Daoy (cell line): ENCODE results near the gene CRELD2. TPM values are rescaled to one million over a fixed set of nuclear protein-coding genes. Genes with fewer than 3 reads are reported as not detected.
A peak's percentile ranks its signal among the peaks of the same experiment; 100 is the strongest.

Source experiments
- DNase-seq: peaks from one replicate; pipeline ENCODE4 v3.0.0-alpha.2; 2015; ENCODE audit warnings: low read depth
- total RNA-seq: library from RNA; depleted of rRNA; stranded (reverse); fragments of >200 nt; shearing (Covaris generic); gene quantifications from 2 replicates; pipeline ENCODE4 v1.2.3, GENCODE V29; 2014

CRELD2 gene
- total RNA-seq, 1 experiment from 2014 or later: 59.4 TPM

DNA sequence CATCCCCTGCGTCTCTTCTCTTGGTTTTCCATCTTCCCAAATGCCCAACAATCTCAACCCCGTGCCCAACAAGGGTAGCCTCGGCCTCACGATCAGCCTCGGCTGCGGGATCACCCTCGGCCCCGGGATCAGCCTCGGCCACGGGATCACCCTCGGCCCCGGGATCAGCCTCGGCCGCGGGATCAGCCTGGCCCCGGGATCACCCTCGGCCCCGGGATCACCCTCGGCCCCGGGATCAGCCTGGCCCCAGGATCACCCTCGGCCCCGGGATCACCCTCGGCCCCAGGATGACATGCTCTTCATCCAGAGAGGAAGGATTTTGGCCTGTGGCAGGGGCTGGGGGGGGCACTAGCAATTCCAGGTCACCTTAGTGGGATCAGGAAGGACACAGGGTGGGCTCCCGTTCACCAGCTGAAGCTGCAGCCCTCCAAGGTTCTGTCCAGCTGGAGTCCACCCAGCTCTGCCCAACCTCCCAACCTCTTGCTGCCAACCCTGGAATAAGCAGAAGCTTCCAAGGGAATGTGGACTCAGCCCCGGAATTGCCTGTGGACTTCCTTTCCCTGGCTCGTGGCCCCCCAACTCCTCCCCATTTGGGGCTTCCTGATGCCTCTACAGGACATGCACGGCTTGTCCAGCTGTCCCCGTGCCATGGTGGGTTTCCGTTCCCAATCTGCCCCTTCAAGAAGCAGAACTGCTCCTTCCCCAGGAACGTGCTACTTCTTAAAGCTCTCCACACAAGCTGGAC lies 6.4 kb upstream of the CRELD2 start:
- no peak for DNase-seq

DNA sequence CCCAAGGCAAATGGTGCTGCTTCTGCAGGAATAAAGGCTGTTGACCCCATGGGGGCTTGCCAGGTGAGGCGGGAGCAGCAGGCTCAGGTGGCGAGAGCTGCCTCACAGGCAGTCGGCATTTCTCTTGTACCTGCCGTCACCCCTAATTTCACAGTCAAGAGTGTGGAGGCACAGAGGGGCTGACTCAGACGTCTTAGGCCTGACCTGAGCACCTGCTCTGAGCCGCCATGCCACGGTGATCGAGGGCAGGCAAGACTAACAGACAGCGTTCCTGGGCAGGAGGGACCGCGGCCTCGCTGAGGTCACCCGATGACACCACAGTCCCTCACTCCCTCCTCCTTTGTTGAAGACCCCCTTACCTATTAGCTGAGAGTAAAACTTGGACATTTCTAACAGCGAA lies 5.4 kb upstream of the CRELD2 start:
- no peak for DNase-seq

DNA sequence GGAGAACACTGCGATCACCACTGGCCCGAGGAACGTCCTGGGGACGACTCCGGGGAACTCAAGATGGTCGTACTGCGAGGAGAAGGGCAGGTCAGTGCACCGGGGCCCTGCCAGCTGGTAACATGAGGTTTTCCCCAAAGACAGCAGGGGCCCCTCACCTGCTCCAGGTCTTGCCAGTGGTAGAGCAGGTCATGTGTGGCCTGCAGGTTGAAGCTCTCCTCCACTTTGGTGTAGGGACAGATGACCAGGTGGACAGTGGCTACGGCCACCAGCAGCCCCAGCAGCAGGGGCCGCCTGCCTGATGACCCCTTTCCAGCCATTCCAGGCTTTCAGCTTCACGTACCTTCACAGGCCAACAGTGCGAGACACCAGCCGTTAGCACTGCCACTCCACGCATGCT lies 5.0 kb upstream of the CRELD2 start:
- no peak for DNase-seq

DNA sequence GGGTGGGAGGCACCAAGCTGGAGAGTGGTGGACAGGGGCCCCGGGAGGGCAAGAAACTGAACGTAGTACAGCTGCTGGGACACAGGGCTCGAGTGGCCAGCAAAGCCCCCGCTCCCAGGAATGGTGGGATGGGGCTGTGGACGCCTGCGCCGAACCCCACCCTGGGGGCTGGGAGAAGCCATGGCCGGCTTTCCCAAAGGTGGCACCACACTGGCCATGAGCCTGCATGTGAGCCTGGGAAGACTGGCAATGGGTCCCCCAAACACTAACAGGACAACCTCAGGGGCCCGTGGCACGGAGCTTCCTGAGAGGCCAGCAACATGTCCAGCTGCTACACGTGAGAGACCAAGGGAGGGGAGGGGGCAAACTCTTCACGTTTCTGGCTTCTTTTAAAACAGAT lies 4.2 kb upstream of the CRELD2 start:
- DNase-seq: no peak

DNA sequence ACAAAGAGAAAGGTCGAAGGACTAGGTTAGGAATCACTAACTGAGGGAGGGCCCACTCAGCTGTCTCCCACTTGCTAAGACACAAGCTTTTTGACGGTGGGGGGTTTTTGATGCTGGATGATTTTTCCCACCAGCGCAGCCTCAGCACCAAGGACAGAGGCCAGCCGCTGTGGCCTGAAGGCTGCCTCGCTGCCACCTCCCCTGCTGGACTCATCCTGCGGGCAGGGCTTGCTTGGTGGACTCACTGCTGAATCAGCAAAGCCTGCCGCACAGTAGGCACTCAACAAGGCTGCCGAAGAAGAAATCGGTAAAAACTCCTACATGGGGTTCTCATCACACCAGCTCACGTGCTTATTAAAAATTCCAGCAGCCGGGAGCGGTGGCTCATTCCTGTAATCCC lies 2.8 kb upstream of the CRELD2 start:
- DNase-seq: no peak

DNA sequence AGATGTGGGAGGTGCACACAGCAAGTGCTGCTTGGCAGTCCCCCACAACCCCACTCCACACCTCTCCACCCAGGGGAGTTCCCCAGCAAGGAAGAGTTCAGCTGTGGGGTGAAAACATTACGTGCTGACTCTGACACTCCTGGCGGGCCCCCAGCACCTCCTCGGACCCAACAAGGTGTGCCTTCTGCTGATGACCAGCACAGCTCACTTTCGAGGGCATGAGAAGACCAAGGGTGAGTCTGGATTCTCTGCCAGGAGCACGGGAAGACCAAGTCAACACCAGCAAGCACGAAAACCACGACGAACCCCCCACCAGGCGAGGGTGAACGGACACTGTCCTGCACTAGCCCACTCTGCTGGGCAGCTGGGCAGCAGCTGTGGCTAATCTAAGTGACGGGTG lies 1.6 kb upstream of the CRELD2 start:
- no peak for DNase-seq

DNA sequence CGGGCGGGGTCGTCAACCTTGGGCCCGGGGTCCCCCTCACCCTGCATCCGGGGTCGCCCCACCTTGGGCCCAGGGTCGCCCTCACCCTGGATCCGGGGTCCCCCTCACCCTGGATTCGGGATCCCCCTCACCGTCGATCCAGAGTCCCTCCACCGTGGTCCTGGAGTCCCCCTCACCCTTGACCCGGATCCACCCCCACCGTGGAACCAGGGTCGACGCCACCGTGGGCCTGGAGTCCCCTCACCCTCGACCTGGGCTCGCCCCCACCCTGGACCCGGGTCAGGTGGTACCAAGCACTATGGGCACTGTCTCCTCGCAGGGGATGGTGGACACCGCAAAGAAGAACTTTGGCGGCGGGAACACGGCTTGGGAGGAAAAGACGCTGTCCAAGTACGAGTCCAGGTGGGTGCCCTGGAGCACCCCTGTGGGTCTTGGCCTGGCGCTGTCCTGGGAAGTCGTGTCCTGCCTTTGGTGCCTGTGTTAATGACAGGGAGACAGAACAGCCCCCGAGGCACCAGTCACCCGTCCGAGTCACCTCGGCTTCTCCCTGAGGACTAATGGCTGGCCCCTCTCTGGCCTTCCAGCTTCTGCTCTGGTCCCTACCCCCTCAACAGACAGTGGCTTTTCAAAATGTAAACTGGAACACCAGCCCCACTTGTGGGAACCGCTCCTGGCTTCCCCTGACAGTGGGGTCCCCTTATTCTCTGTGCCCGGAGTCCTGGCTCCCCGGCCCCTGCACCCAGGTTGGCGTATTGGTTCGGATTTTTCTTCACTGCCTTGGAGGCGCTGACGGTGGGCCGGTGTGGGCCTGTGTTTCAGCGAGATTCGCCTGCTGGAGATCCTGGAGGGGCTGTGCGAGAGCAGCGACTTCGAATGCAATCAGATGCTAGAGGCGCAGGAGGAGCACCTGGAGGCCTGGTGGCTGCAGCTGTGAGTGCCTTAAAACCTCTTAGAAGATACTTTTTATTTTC lies 762 bp downstream of the CRELD2 start:
- no peak for DNase-seq

DNA sequence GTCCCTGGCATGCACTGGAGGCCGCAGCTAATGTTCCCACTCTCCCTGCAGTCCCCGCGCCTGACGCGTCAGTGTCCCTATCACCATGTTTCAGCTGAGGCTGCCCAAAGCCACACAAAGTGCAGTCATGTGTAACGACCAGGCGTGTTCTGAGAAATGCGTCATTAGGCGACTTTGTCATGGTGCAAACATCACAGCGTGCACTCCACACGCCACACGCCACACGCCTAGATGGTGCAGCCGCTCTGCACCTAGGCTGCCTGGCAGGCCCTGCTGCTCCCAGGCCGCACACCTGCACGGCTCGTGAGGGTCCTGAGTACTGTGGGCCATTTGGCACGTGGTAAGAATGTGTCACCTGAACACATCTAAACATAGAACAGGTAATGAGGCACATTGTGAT lies 2.4 kb downstream of the CRELD2 start:
- no peak for DNase-seq

DNA sequence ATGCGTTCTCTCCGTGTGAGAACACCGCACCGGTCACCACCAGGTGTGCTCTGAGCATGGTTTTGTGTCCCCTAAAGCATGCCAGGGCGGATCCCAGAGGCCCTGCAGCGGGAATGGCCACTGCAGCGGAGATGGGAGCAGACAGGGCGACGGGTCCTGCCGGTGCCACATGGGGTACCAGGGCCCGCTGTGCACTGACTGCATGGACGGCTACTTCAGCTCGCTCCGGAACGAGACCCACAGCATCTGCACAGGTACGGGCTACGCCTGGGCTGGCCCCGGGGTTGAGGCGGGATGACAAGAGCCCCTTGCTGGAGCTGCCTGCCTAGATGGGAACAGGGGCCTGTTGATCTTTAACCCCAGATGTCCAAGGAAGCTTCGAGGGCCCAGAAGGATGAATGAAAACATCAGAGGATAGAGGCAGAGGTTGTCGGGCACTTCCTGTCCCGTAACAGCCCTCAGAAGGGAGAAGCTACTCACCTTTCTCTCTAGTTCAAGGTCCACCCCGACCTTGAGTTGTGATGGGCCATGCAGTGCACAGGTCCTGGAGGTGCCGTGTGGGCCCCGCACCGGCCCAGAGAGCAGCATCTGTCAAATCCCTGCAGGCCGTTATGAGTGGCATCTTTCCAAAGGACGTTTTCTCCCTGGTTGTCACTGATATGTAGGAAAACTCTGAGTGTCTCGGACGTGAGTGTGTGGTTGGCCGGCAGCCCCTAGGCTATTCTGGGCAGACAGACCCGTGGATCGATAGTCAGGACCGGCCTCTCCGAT lies 3.3 kb downstream of the CRELD2 start:
- DNase-seq: no peak

DNA sequence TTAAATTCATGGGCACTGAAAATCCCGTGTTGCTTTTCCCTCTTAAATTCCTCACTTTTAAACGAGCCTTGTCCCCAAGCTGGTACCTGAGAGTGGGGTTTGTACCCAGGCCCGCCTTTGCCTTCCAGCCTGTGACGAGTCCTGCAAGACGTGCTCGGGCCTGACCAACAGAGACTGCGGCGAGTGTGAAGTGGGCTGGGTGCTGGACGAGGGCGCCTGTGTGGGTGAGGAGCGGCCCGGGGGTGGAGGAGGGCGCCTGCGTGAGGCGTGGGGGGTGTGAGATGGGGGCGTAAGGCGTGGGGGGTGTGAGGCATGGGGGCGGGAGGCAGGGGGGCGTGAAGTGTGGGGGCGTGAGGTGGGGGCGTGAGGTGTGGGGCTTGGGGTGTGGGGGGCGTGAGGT lies 4.0 kb downstream of the CRELD2 start:
- DNase-seq: no peak

DNA sequence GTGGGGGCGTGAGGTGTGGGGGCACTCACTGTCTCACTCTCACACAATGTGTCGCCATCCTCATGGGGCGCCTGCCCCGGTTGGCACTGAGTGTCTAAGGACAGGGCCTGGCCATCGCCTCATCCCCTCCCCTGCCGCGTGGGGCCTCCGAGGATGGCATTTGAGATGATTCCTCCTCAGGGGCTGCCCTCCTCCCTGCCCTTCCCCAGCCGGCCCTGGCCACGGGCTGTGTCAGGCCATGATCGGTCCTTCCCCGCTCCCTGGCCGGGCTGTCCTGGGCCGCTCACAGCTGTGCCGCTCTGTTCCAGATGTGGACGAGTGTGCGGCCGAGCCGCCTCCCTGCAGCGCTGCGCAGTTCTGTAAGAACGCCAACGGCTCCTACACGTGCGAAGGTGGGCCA lies 4.5 kb downstream of the CRELD2 start:
- DNase-seq: no peak

DNA sequence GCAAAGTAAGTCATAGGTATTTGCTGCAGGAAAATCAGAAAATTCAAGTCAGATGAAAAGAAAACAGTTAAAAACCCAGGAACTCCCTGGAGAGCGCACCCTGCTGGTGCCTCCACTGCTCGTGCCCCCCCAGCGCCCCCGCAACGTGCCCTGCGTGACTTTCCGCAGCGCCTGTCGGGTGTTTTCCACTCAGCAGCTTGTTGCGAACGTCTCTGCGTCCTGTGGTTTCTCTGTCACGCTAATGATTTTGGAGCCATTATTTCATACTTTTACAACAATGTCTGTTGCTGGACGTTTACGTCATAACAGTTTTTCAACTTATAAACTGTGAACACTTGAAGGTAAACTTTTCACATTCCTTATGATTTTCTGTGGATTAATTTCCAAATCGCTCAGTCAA lies 5.0 kb downstream of the CRELD2 start:
- no peak for DNase-seq

DNA sequence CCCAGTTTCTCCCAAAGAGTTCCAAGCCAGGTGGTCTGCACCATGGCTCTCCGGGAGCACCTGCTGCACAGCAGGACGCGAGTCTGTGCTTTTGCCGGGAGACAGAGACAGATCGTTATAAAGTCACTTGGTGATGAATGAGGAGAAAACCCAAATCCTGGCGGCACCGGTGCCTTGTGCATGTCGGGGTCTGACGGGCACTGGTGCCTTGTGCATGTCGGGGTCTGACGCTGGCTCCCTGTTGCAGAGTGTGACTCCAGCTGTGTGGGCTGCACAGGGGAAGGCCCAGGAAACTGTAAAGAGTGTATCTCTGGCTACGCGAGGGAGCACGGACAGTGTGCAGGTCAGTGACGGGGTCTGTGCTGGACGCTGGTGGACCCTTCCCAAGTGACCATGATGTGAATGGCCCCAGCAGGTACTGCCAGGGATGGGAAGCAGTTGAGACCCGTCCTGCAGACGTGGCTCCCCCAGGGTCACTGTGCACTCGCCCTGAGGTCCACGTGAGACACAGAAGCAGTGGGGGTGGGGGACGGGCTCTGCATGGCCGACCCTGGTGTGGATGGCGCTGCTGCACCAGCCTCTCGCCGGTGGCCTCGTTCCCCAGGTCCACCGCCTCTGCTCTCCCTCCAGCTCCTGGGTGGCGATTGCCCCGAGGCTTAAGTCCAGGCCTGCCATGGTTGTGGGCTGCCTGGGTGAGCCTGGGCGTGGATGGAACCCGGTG lies 5.8 kb downstream of the CRELD2 start:
- no peak for DNase-seq

DNA sequence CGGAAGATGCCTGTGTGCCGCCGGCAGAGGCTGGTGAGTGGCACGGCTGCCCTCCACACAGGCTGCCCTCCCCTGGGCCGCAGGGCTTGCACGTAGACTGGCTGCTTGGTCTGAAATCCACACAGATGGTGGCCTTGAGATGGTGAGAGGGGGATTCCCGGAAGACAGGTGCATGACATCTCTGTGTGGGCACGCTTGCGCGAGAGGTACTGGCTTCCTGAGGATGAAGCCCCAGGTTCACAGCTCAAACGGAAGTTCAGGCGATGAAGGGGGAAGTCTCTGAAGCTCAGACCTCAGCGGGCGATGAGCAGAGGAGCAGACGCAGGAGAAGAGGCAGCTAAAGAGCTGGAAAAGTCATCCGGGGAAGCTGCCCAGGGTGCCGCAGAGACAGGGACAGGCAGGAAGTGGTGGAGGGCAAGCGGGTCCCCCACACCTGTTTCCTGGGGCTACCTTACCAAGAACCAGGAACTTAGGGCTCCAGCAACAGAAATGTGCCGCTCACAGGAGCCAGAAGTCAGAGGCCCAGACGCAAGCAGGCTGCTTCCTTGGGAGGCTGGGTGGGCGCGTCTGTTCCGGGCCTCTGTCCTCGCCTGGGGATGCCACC lies 7.2 kb downstream of the CRELD2 start:
- DNase-seq: no peak

DNA sequence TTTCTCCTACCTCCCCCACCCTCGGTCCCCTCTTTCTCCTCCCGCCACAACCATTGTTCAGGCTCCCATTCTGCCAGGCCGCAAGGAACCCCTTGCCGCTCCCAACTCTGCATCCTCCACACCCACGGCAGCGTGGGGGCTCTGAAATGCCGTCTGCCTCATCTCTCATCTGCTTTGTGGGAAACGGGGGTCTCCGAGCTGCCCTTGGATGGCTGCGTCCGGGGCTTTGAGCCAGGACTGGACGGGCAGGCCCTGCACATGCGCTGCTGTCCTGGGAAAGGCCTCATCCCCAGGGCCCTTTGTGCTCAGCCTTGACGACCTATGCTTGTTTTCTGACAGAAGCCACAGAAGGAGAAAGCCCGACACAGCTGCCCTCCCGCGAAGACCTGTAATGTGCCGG lies 8.5 kb downstream of the CRELD2 start:
- DNase-seq: no peak

DNA sequence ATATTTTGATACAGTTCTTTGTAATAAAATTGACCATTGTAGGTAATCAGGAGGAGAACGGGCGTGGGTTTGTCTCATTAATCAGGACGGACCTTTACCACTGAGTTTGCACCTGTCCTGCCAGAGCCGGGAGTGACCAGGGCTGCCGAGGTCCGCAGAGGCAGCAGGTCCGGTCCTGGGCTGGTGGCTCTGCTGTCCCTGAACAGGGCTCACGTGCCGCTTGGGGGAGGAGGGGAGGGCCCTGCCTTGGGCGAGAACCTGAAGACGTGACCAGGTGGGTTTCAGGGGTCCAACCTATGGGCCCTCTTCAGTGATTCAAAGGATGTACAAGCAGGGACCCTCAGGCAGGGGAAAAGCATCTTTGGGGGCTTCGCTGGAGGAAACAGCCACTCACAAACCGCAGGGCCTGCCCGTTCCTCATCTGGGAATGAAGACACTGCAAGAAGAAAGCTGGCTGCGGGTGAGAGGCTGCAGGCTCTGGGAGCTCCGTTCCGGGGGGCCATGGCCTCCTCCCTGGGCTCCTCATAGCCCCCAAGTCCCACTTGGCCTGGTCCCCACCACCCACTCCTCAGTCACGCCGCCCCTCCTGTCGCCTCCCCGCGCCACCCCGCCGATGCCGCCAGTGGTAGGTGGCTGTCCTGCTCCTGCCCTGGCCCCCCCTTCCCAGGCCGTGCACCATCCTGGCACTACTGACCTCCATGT lies 9.2 kb downstream of the CRELD2 start:
- no peak for DNase-seq

DNA sequence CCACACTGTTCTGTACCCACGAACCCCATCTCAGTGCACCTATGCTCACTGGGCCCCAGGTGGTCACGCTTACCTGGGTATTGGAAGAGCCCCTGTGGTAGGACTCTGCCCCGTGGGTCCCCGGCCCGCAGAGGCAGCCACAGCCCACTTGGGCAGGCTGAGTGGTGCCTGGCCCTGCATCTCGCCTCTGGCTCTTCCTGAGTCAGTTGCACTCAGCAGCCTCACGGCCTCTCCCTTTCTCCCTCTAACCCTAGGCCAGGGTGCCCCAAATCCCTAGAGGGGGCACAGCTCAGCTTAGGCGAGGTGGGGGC lies 9.7 kb downstream of the CRELD2 start:
- no peak for DNase-seq

DNA sequence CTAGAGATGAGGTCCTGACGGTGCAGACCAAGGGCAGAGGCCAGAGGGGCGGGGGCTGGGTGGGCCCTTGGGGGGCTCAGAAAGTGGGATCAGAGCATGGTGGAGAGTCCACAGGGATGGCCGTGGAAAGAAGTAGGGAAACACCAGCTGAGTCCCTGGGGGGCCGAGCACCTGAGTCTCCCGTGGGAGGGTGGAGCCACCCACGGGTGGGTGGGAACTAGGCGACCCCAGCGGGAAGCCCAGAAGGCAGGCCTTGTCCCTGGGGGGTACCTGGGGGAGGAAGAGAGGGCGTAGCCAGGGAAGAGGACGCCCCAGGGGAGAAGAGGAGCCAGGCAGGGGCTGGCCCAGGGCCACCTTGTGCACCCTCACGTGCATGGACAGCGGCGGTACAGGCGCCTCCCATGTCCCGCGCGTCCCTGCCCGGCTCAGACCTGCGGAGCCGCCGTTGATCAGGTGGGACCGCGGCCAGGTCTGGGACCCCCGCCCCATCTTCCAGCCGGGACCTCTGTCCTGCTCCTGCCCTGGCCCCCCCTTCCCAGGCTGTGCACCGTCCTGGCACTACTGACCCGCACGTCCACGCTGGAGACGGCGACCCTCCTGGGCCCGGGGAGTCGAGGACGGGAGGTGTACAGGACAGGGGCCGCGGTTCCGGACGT lies 10.2 kb downstream of the CRELD2 start:
- no peak for DNase-seq

DNA sequence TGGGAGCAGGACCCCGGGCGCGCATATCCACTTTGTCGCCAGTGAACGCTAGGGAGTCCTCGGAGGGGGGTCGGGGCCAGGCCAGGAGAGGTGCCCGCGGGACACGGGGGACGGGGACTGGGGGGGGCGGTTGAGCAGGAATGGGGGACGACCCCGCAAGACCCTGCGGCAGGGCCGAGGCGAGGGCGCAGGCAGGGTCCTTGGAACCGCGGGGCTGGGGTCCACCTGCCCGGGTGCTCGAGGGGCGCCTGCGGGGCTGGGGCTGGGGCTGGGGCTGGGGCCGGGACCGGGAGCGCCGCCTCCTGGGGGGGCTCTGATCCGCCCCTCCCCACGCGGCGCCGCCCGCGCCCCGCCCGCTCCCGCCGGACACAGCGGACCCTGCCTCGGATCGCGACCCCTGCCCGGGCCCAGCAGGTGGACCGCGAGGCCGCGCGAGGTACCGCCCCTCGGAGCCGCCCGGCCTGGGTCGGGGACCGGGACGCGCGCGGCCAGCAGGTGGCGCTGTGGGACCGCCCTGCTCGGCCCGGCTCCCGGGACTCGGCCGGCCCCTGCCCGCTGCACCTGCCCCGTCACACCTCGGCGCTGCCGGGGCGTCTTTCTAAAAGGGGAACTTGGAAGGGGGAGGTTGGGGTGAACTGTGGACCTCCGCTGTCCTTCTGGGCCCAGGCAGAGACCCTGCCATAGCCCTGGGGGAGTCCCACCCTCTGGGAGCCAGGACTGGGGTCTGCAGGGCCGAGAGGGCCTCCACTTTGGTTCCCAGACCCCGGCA lies 11.0 kb downstream of the CRELD2 start:
- peak; percentile 67 for DNase-seq
